22Rv1 (cell line): ENCODE data around the gene DDR2.

ENCODE experiments used
- CTCF ChIP-seq: fragments of 450-650 bp; IDR thresholded peaks from 2 replicates; pipeline ENCODE4 v1.5.1; 2017; ENCODE audit warnings: mild to moderate bottlenecking
- ZFX ChIP-seq: fragments of 450-650 bp; IDR thresholded peaks from 2 replicates; pipeline ENCODE4 v1.6.1; 2017; ENCODE audit warnings: antibody characterized with exemption, borderline replicate concordance

GRCh38 chr1:162682013-162682419 is 49.8 kb downstream of the DDR2 start:
- no peak for TF ChIP-seq CTCF
- no peak for TF ChIP-seq ZFX
